Mesenchymal stem cell (in vitro differentiated cells and primary cell): ENCODE results near the gene TRIM69. TPM values are rescaled to one million over a fixed set of nuclear protein-coding genes. Genes with fewer than 3 reads are reported as not detected.

Experiments
- small RNA-seq: library from polyadenylated mRNA; stranded (forward); fragments of <200 nt; extraction: miRNeasy Mini kit (QIAGEN cat#:217004); gene quantifications from one replicate; pipeline ENCODE3, GENCODE V24; 2013; ENCODE audit warnings: low read depth

Gene TRIM69

Small RNA genes lying within 50 kb of the gene (small RNA-seq; reads per million reads assigned to genes)
- not detected for gene RF00019
